HG03159 (cell line): ENCODE measurements around the gene LSM8.
"Not testable (repeated sequence)": the region's sequence is repeated elsewhere in the genome, so short reads cannot be mapped to it uniquely, and the experiment has no call there.

Experiments used
- ATAC-seq: cut with Tn5 transposase; IDR thresholded peaks from one replicate; pipeline ENCODE4 v1.9.1; 2021; ENCODE audit warnings: mild to moderate bottlenecking, moderate library complexity; ENCODE audit not compliant: unreplicated experiment

LSM8 gene

GRCh38 chr7:118183786-118184564 lies at the start of gene LSM8:
Gene LSM8 (plus strand): TSS chr7:118184164. CDS start chr7:118184224, 60 bp downstream.
- peak; percentile 98 for ATAC-seq

GRCh38 chr7:118134420-118134819 lies 49.5 kb upstream of the LSM8 start:
- not testable (repeated sequence) for ATAC-seq

GRCh38 chr7:118140468-118140867 lies 43.5 kb upstream of the LSM8 start:
- no peak for ATAC-seq

GRCh38 chr7:118142012-118142411 lies 42.0 kb upstream of the LSM8 start:
- no peak for ATAC-seq

- peak; percentile 53 for ATAC-seq
Measured at GRCh38 chr7:118148930-118149329, 35.0 kb upstream of the LSM8 start.

GRCh38 chr7:118149394-118149793 lies 34.6 kb upstream of the LSM8 start:
- no peak for ATAC-seq

- no peak for ATAC-seq
Measured at GRCh38 chr7:118151671-118152070, 32.3 kb upstream of the LSM8 start.

GRCh38 chr7:118152149-118152548 lies 31.8 kb upstream of the LSM8 start:
- ATAC-seq: no peak

- no peak for ATAC-seq
Measured at GRCh38 chr7:118152654-118153053, 31.3 kb upstream of the LSM8 start.

GRCh38 chr7:118153551-118154177 lies 30.3 kb upstream of the LSM8 start:
- ATAC-seq: peak; percentile 59

GRCh38 chr7:118158766-118159165 lies 25.2 kb upstream of the LSM8 start:
- no peak for ATAC-seq

- ATAC-seq: no peak
Measured at GRCh38 chr7:118169146-118169545, 14.8 kb upstream of the LSM8 start.

GRCh38 chr7:118175740-118176139 lies 8.2 kb upstream of the LSM8 start:
- no peak for ATAC-seq

- no peak for ATAC-seq
Measured at GRCh38 chr7:118179191-118179590, 4.8 kb upstream of the LSM8 start.

- ATAC-seq: no peak
Measured at GRCh38 chr7:118182593-118183427, 1.2 kb upstream of the LSM8 start.

GRCh38 chr7:118183428-118183785 lies 557 bp upstream of the LSM8 start:
- ATAC-seq: peak; percentile 3

GRCh38 chr7:118184565-118184940 lies 589 bp downstream of the LSM8 start:
- no peak for ATAC-seq

- no peak for ATAC-seq
Measured at GRCh38 chr7:118185163-118185860, 1.3 kb downstream of the LSM8 start.

GRCh38 chr7:118186501-118186900 lies 2.5 kb downstream of the LSM8 start:
- no peak for ATAC-seq

GRCh38 chr7:118194571-118194970 lies 10.6 kb downstream of the LSM8 start:
- no peak for ATAC-seq

- ATAC-seq: peak; percentile 87
Measured at GRCh38 chr7:118195837-118196474, 12.0 kb downstream of the LSM8 start.
